HEK293T (cell line): ENCODE data around the gene FGG.

Experiments used
- BHLHE40 ChIP-seq: fragments of 450-650 bp; IDR thresholded peaks from 2 replicates; pipeline ENCODE4 v1.6.1; 2016; ENCODE audit warnings: mild to moderate bottlenecking, moderate library complexity, borderline replicate concordance
- ELF4 ChIP-seq: fragments of 450-650 bp; IDR thresholded peaks from 2 replicates; pipeline ENCODE4 v1.6.1; 2017; ENCODE audit warnings: antibody characterized with exemption
- FOXM1 ChIP-seq: fragments of 450-650 bp; IDR thresholded peaks from 2 replicates; pipeline ENCODE4 v1.6.1; 2017; ENCODE audit warnings: mild to moderate bottlenecking, borderline replicate concordance
- NFRKB ChIP-seq: fragments of 450-650 bp; IDR thresholded peaks from 2 replicates; pipeline ENCODE4 v1.6.1; 2016; ENCODE audit warnings: mild to moderate bottlenecking, moderate library complexity
- SP1 ChIP-seq: fragments of 450-650 bp; IDR thresholded peaks from 2 replicates; pipeline ENCODE4 v1.6.1; 2017
- SUZ12 ChIP-seq: fragments of 450-650 bp; IDR thresholded peaks from 2 replicates; pipeline ENCODE4 v1.6.1; 2016; ENCODE audit warnings: mild to moderate bottlenecking
- TARDBP ChIP-seq: fragments of 450-650 bp; IDR thresholded peaks from 2 replicates; pipeline ENCODE4 v1.6.1; 2016

GRCh38 chr4:154582723-154583122, 29.7 kb downstream of the FGG start:
- TF ChIP-seq FOXM1 (no peak), SUZ12 (no peak), ELF4 (no peak), SP1 (no peak), BHLHE40 (no peak), NFRKB (no peak), TARDBP (no peak)
